NCI-H69 (cell line): ENCODE measurements around the gene CCDC38.
A peak's percentile ranks its signal among the peaks of the same experiment; 100 is the strongest.

Experiments
- DNase-seq: peaks from one replicate; lab custom pipeline; 2025; lab: John Stamatoyannopoulos, UW

The CCDC38 gene

GRCh38 chr12:95836185-95836609 lies 106.2 kb downstream of the CCDC38 start:
- DNase-seq: peak; percentile 96

DNA sequence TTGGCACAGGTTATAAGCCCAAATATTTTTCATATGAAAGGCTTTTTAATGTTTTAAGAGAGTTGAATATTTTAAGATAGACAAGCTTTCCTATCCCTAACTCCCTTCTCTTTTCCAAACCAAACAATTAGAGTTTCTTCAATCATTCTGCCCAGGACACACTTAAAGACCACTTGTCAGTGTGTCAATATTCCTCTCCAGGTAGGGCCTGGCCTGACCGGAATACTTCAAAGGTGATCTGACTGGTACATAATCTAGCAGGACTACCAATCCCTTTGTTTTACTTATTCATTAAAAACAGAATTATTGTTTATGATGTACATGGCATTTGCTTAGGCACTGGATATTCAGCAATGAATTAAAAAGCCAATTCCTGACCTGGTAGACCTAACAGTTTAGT lies 107.8 kb downstream of the CCDC38 start:
- DNase-seq: no peak

- DNase-seq: no peak
Measured at GRCh38 chr12:95830335-95831089, 111.9 kb downstream of the CCDC38 start.

GRCh38 chr12:95829395-95829794 lies 113.0 kb downstream of the CCDC38 start:
- DNase-seq: peak; percentile 30

DNA sequence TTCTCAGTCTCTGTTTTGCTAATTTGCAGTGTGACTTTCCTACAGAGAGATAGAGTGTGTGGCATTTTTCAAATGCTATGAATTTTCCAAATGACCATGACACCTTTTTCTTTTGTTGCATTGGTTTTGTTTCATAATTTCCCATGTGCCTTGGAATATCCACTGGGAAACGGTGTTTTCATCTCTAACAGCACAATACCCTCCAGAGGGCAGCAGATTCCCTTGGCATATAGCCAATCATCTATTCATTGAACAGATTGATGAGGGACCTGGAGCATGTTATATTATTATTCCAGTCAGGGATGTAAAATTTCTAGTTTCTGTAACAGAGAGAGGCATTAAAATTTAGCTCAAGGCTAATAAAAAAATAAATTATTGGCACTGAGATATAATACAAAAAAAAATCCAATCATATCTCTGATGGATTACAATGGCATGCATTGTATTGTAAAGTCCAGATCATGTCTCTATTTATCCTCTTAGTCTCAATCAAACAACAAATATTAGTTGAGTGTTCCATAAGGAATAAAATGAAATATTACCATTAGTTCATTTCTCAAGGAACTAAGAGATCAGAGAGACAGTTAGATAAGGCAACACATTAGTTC lies 122.2 kb downstream of the CCDC38 start:
- peak; percentile 85 for DNase-seq
